ENCODE data around the gene PDE4B. TPM values are rescaled to one million over a fixed set of nuclear protein-coding genes. Genes with fewer than 3 reads are reported as not detected.

PDE4B gene
- total RNA-seq, 4 donors from 2014 or later, result 3.7 to 16.6 (median 5.1) TPM

DNA sequence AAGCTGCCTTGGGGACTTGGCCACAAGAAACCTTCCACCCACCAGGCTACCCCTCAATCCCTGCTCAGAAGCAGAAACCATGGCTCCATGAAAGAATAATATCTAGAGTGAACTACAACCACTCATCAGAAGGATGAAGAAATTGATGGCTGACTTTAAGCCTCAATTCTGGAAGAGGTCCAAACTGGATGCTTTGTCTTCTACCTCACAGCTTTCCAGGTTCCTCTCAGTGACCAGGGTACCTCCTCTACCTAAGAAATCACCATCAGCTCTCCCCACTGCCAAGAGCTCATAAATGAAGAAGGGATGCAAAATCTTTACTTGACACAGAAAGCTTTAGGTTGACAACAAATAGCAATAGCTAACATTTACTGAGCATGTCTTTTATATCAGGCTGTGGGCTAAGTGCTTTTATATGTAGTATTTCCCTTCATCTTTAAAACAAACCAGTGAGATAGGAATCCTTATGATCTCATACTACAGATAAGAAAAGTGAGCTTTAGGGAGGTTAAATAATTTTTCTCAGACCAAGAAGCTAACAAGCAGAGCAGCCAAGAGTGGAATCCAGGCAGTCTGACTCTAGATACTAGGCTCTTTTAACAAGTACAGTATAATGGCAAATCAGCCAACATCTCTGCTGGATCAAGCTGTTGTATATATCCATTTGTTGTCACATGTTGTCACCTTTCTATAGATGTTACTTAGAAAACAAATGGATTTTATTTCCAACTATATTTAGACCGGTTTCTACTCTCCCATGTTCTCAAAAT lies 498.3 kb downstream of the PDE4B start:
- intact Hi-C loops (cut with DNase I), result no loop called here
- TF ChIP-seq POLR2AphosphoS5 (IDR thresholded peaks at IDR 0.05) (no peak), POLR2A (IDR thresholded peaks at IDR 0.05; ENCODE audit: low read depth) (no peak), EP300 (IDR thresholded peaks at IDR 0.05) (no peak)
- TF ChIP-seq, protein P1, sequence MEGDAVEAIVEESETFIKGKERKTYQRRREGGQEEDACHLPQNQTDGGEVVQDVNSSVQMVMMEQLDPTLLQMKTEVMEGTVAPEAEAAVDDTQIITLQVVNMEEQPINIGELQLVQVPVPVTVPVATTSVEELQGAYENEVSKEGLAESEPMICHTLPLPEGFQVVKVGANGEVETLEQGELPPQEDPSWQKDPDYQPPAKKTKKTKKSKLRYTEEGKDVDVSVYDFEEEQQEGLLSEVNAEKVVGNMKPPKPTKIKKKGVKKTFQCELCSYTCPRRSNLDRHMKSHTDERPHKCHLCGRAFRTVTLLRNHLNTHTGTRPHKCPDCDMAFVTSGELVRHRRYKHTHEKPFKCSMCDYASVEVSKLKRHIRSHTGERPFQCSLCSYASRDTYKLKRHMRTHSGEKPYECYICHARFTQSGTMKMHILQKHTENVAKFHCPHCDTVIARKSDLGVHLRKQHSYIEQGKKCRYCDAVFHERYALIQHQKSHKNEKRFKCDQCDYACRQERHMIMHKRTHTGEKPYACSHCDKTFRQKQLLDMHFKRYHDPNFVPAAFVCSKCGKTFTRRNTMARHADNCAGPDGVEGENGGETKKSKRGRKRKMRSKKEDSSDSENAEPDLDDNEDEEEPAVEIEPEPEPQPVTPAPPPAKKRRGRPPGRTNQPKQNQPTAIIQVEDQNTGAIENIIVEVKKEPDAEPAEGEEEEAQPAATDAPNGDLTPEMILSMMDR (IDR thresholded peaks at IDR 0.05), result no peak
- WGBS, result 70% methylated on average over 1 of the region's 1 CpG
- Histone ChIP-seq H3K4me1 (peaks cover 0 to 8% (median 0%) of the 10 kb centered on the region in 4 donors), H3K27ac (replicated peaks in 1 of 4) (no peak overlapping the region), H3K9me3 (no peaks in the 10 kb centered on the region), H3K4me3 (no peak overlapping the region), H3K27me3 (no peaks in the 10 kb centered on the region), H3K36me3 (no peaks in the 10 kb centered on the region)
- DNase-seq (ENCODE audit: extremely low spot score), result no peak

DNA sequence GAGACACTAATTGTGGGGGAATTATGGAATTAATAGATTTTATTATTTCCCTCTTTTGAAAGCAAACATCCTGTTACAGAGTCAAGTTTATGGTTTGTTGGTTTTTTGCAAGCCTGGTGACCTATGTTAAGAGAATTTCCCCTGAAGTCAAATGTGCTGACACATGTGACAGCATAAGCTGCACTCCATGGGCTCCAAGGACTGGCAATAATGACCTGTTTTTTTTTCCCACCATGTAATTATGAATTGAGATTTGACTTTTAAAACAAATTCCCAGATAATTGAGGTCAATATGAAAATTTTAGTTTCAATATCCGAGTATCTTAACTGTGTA lies 498.8 kb downstream of the PDE4B start:
- TF ChIP-seq EP300 (IDR thresholded peaks at IDR 0.05) (no peak), POLR2A (IDR thresholded peaks at IDR 0.05; ENCODE audit: low read depth) (no peak), POLR2AphosphoS5 (IDR thresholded peaks at IDR 0.05) (no peak)
- TF ChIP-seq, protein P1 (IDR thresholded peaks at IDR 0.05), result no peak
- intact Hi-C loops (cut with DNase I), result no loop called here
- Histone ChIP-seq H3K36me3 (no peaks in the 10 kb centered on the region), H3K4me3 (no peak overlapping the region), H3K9me3 (no peaks in the 10 kb centered on the region), H3K4me1 (peaks cover 0 to 8% (median 0%) of the 10 kb centered on the region in 4 donors), H3K27ac (replicated peaks in 1 of 4) (no peak overlapping the region), H3K27me3 (no peaks in the 10 kb centered on the region)
- 93% methylated on average over 1 of the region's 1 CpG for WGBS
- no peak for DNase-seq (ENCODE audit: extremely low spot score)

DNA sequence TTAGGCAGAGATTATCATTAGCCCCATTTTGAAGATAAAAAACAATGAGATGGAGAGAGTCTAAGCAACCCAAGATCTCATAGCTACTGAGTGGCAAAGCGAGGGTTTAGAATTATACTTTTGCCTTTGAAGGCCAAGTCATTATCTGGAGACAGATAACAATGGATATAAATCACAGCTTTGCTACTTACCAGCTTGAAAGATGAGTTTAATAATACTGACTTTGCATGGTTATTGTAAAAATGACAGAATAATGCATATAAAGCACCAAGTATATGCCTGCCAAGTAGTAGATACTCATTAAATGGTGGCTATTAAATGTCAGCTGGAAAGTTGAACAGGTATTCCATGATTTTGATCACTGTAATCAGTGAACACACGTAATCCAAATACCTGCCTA lies 499.6 kb downstream of the PDE4B start:
- TF ChIP-seq POLR2AphosphoS5 (IDR thresholded peaks at IDR 0.05) (no peak), EP300 (IDR thresholded peaks at IDR 0.05) (no peak)
- Histone ChIP-seq H3K27ac (replicated peaks in 1 of 4) (no peak overlapping the region), H3K4me3 (no peak overlapping the region), H3K4me1 (peaks cover 0 to 8% (median 0%) of the 10 kb centered on the region in 4 donors), H3K36me3 (no peaks in the 10 kb centered on the region), H3K27me3 (no peaks in the 10 kb centered on the region), H3K9me3 (no peaks in the 10 kb centered on the region)
- WGBS, result 97% methylated on average over 2 of the region's 2 CpGs
- no peak for DNase-seq (ENCODE audit: extremely low spot score)
- intact Hi-C loops (cut with DNase I), result no loop called here

DNA sequence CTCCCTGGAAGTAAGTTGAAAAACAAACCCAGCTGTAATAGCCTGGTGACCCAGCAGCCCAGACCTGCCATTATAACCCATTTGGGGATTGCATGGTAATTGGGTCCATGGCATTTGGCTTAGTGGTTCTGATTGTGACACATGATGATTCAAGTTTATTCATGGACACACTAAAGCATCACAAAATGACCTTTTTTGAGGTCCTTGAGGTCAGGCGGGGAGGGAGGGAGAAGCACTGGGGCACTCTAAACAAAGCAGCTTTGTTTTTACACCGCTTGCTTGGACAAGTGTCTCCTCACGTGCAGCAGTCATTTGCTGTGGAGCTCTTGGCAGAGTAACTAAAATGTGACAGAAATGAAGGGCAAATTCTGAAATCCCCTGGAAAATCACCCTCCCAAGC lies 500.2 kb downstream of the PDE4B start:
- Histone ChIP-seq H3K4me3 (no peak overlapping the region), H3K9me3 (no peaks in the 10 kb centered on the region), H3K27ac (replicated peaks in 1 of 4) (no peak overlapping the region), H3K36me3 (no peaks in the 10 kb centered on the region), H3K4me1 (peaks cover 0 to 8% (median 0%) of the 10 kb centered on the region in 4 donors), H3K27me3 (no peaks in the 10 kb centered on the region)
- no peak for DNase-seq (ENCODE audit: extremely low spot score)
- TF ChIP-seq EP300 (IDR thresholded peaks at IDR 0.05) (no peak), POLR2A (IDR thresholded peaks at IDR 0.05; ENCODE audit: low read depth) (no peak), POLR2AphosphoS5 (IDR thresholded peaks at IDR 0.05) (no peak)
- TF ChIP-seq, protein P1 (IDR thresholded peaks at IDR 0.05), result no peak
- WGBS, result 73% methylated on average over 3 of the region's 3 CpGs
- intact Hi-C loops (cut with DNase I), result no loop called here

DNA sequence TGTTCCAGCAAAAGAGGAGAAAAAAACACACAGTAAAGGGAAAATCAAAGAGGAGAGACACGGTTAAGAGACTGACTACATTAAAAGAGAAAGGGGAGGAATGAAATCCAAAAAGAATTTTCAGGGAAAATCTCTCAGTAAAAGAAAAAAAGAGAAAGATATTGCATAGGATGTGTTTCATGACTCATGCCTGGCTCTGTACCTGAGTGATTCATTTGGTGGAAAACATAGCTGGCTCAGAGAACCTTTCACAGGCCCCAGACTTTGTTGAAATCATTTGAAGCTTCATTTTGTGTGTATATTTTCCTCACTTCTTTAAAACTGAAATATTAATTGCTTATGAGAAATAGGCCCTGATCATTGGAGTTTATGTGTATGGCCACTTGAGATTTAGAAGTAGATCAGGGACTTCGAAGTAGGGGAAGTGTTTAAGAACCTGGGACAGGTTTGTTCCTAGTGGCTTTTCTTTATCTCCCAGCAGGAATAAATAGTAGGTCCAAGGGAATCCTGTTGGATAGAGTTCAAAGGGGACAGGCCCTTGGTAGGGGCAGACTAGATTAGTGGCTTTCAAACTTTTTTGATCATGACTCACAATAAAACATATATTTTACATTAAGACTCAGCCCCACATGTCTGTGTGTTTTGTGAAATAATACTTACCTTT lies 502.1 kb downstream of the PDE4B start:
- WGBS, result 74% methylated on average over 2 of the region's 2 CpGs
- Histone ChIP-seq H3K36me3 (no peaks in the 10 kb centered on the region), H3K9me3 (no peaks in the 10 kb centered on the region), H3K27ac (replicated peaks in 1 of 4) (peak overlapping the region in 3 of 4 donors; percentile 38 to 52 (median 47)), H3K27me3 (no peaks in the 10 kb centered on the region), H3K4me3 (no peak overlapping the region), H3K4me1 (peaks cover 0 to 8% (median 0%) of the 10 kb centered on the region in 4 donors)
- intact Hi-C loops (cut with DNase I), result no loop called here
- no peak for DNase-seq (ENCODE audit: extremely low spot score)
- no peak for TF ChIP-seq POLR2A (IDR thresholded peaks at IDR 0.05; ENCODE audit: low read depth)
- peak in 1 of 2 donors; percentile 6 for TF ChIP-seq POLR2AphosphoS5 (IDR thresholded peaks at IDR 0.05)
- TF ChIP-seq EP300 (IDR thresholded peaks at IDR 0.05), result no peak
- TF ChIP-seq, protein P1 (IDR thresholded peaks at IDR 0.05), result no peak

Data from esophagus muscularis mucosa (tissue), 4 donors.